Natural killer cell (primary cell): ENCODE results near the gene LRG1. TPM values are rescaled to one million over a fixed set of nuclear protein-coding genes. Genes with fewer than 3 reads are reported as not detected.

ENCODE experiments used
- ATAC-seq, 3 donors: fragments of 150-1000 bp in 2 of 3; fragments of 200-7000 bp in 1 of 3; cut with Tn5 transposase; 1 replicate in 1 of 3; 2 replicates in 2 of 3; pipeline ENCODE4 v1.10.0; 2021; ENCODE audit warnings: mild to moderate bottlenecking in 2 of 3, moderate library complexity in 2 of 3
- DNase-seq, 2 donors: peaks; one replicate each; pipeline versions ENCODE4 v3.0.0 to v3.0.0-alpha.2; 2013 to 2021; ENCODE audit warnings: mixed read lengths in 1 of 2
- H3K27ac ChIP-seq: one replicate; pipeline ENCODE4 v1.5.1; 2013; ENCODE audit warnings: mild to moderate bottlenecking, low read length
- H3K27me3 ChIP-seq: one replicate; pipeline ENCODE4 v1.6.1; 2013; ENCODE audit warnings: low read length; ENCODE audit not compliant: control insufficient read depth, insufficient read depth
- H3K36me3 ChIP-seq: one replicate; pipeline ENCODE4 v1.6.1; 2013; ENCODE audit warnings: low read length; ENCODE audit not compliant: control insufficient read depth, insufficient read depth
- H3K4me1 ChIP-seq: one replicate; pipeline ENCODE4 v1.6.1; 2013; ENCODE audit warnings: low read length; ENCODE audit not compliant: control insufficient read depth, insufficient read depth
- H3K4me3 ChIP-seq: one replicate; pipeline ENCODE4 v1.5.1; 2013; ENCODE audit warnings: low read length
- H3K9me3 ChIP-seq: one replicate; pipeline ENCODE4 v1.6.1; 2013; ENCODE audit warnings: low read length; ENCODE audit not compliant: control insufficient read depth, insufficient read depth
- H3K27ac Mint-ChIP-seq, 2 donors: one replicate each; pipeline ENCODE4 v1.8.0; 2022; ENCODE audit warnings: mild to moderate bottlenecking in 2 of 2, mixed read lengths in 2 of 2, moderate library complexity in 1 of 2
- H3K27me3 Mint-ChIP-seq, 2 donors: one replicate each; pipeline ENCODE4 v1.8.0; 2022; ENCODE audit warnings: low read depth in 2 of 2, mixed read lengths in 2 of 2
- H3K36me3 Mint-ChIP-seq: one replicate; pipeline ENCODE4 v1.8.0; 2022; ENCODE audit warnings: mixed read lengths
- H3K4me1 Mint-ChIP-seq, 2 donors: one replicate each; pipeline ENCODE4 v1.8.0; 2022; ENCODE audit warnings: mixed read lengths in 2 of 2
- H3K4me3 Mint-ChIP-seq: one replicate; pipeline ENCODE4 v1.8.0; 2022; ENCODE audit warnings: mild to moderate bottlenecking, moderate library complexity, mixed read lengths
- H3K9me3 Mint-ChIP-seq, 2 donors: one replicate each; pipeline ENCODE4 v1.8.0; 2022; ENCODE audit warnings: mixed read lengths in 2 of 2
- CTCF ChIP-seq: fragments of 200-600 bp; IDR thresholded peaks from one replicate; pipeline ENCODE4 v1.8.0; 2022; ENCODE audit warnings: antibody characterized with exemption
- WGBS: methylation state at CpG from one replicate; pipeline ENCODE4 v1.1.7; 2013; ENCODE audit warnings: missing lambda C conversion rate; ENCODE audit not compliant: insufficient coverage; 5-methylcytosine and 5-hydroxymethylcytosine counted together
- intact Hi-C: fragments of 100-400 bp; cut with micrococcal nuclease; formaldehyde crosslinking; loops from one replicate; pipeline ENCODE4 v1.14.2; 2022
- total RNA-seq, 4 donors: library from RNA; stranded (reverse); fragments of 120-200 nt in 1 of 4; gene quantifications; one replicate each; pipeline versions ENCODE4 v1.2.3 to v1.2.4, GENCODE V29; 2013 to 2022

Gene LRG1
- total RNA-seq, 3 donors from 2014 or later (not counting 1 experiment from before 2014, with no cell fraction given): 1.8 TPM; not detected in 2

GRCh38 chr19:4550018-4550417, 10.2 kb upstream of the LRG1 start:
- Mint-ChIP-seq H3K27me3 (peaks cover 0 to 8% of the 10 kb centered on the region in 2 donors), H3K4me3 (no peak overlapping the region), H3K4me1 (no peaks in the 10 kb centered on the region), H3K36me3 (no peaks in the 10 kb centered on the region), H3K27ac (no peak overlapping the region), H3K9me3 (peaks cover 4 to 6% of the 10 kb centered on the region in 2 donors)
- WGBS: 93% methylated on average over 18 of the region's 18 CpGs
- intact Hi-C loops: no loop called here
- H3K27me3 ChIP-seq: no peaks in the 10 kb centered on the region
- no peak overlapping the region for H3K27ac ChIP-seq
- H3K36me3 ChIP-seq: no peaks in the 10 kb centered on the region
- no peaks in the 10 kb centered on the region for H3K9me3 ChIP-seq
- H3K4me3 ChIP-seq: no peak overlapping the region
- DNase-seq (no peak), ATAC-seq (no peak)
- no peak for TF ChIP-seq CTCF
- no peaks in the 10 kb centered on the region for H3K4me1 ChIP-seq

GRCh38 chr19:4548238-4548584, 8.4 kb upstream of the LRG1 start:
- Histone ChIP-seq H3K27me3 (no peaks in the 10 kb centered on the region), H3K27ac (no peak overlapping the region), H3K4me1 (no peaks in the 10 kb centered on the region), H3K36me3 (no peaks in the 10 kb centered on the region), H3K4me3 (no peak overlapping the region), H3K9me3 (no peaks in the 10 kb centered on the region)
- H3K4me3 Mint-ChIP-seq: no peak overlapping the region
- peaks cover 0 to 8% of the 10 kb centered on the region in 2 donors for H3K27me3 Mint-ChIP-seq
- 77% methylated on average over 14 of the region's 14 CpGs for WGBS
- no peaks in the 10 kb centered on the region for H3K36me3 Mint-ChIP-seq
- H3K4me1 Mint-ChIP-seq: no peaks in the 10 kb centered on the region
- H3K9me3 Mint-ChIP-seq: peaks cover 4% of the 10 kb centered on the region in 2 donors
- intact Hi-C loops: no loop called here
- TF ChIP-seq CTCF: no peak
- no peak for DNase-seq
- no peak overlapping the region for H3K27ac Mint-ChIP-seq
- no peak for ATAC-seq

GRCh38 chr19:4547303-4548237, 7.7 kb upstream of the LRG1 start:
- no peak for DNase-seq

More at GRCh38 chr19:4547303-4548237, 7.7 kb upstream of the LRG1 start:
- H3K4me3 Mint-ChIP-seq: no peak overlapping the region
- H3K36me3 Mint-ChIP-seq: no peaks in the 10 kb centered on the region
- no peak overlapping the region for H3K4me3 ChIP-seq
- no peaks in the 10 kb centered on the region for H3K9me3 Mint-ChIP-seq
- H3K27me3 ChIP-seq: no peaks in the 10 kb centered on the region
- H3K36me3 ChIP-seq: no peaks in the 10 kb centered on the region
- 82% methylated on average over 32 of the region's 32 CpGs for WGBS
- ATAC-seq: peak in 1 of 3 donors; percentile 52
- H3K9me3 ChIP-seq: no peaks in the 10 kb centered on the region
- TF ChIP-seq CTCF: no peak
- H3K4me1 Mint-ChIP-seq: no peaks in the 10 kb centered on the region
- intact Hi-C loops: no loop called here
- peaks cover under 1% of the 10 kb centered on the region for H3K4me1 ChIP-seq
- H3K27ac ChIP-seq: no peak overlapping the region
- peaks cover 0 to 8% of the 10 kb centered on the region in 2 donors for H3K27me3 Mint-ChIP-seq
- no peak overlapping the region for H3K27ac Mint-ChIP-seq
